Keratinocyte (primary cell): ENCODE results near the gene XRCC3. TPM values are rescaled to one million over a fixed set of nuclear protein-coding genes. Genes with fewer than 3 reads are reported as not detected.

Experiments
- DNase-seq: peaks from one replicate; pipeline ENCODE4 v3.0.0-alpha.2; 2011; ENCODE audit warnings: low read depth, missing footprints, low spot score
- FAIRE-seq: peaks from 2 replicates; lab custom pipeline; 2011; peaks lifted over from hg19 to GRCh38; lab: Jason Lieb, UNC
- H2AFZ ChIP-seq: 2 replicates; pipeline ENCODE4 v1.6.0; 2012; ENCODE audit warnings: low read length, control low read depth, inconsistent platforms; ENCODE audit not compliant: control insufficient read depth
- H3K27ac ChIP-seq: 2 replicates; pipeline ENCODE4 v1.5.1; 2011; ENCODE audit warnings: low read length; ENCODE audit not compliant: control insufficient read depth, insufficient read depth
- H3K27me3 ChIP-seq: 3 replicates; pipeline ENCODE4 v1.6.0; 2011; ENCODE audit warnings: low read length; ENCODE audit not compliant: control insufficient read depth, insufficient read depth; ENCODE audit errors: extremely low read depth
- H3K36me3 ChIP-seq, 2 experiments: 2 replicates in 1 of 2; 3 replicates in 1 of 2; pipeline ENCODE4 v1.5.1; 2011; ENCODE audit warnings: low read length in 2 of 2, mild to moderate bottlenecking in 1 of 2; ENCODE audit not compliant: control insufficient read depth in 2 of 2, insufficient read depth in 2 of 2; ENCODE audit errors: extremely low read depth in 1 of 2
- H3K4me1 ChIP-seq: 3 replicates; pipeline ENCODE4 v1.5.1; 2011; ENCODE audit warnings: low read length; ENCODE audit not compliant: control insufficient read depth, insufficient read depth; ENCODE audit errors: extremely low read depth
- H3K4me2 ChIP-seq: 3 replicates; pipeline ENCODE4 v1.6.0; 2011; ENCODE audit warnings: low read depth, low read length; ENCODE audit not compliant: control insufficient read depth, insufficient read depth; ENCODE audit errors: extremely low read depth
- H3K4me3 ChIP-seq, 3 experiments: fragments of 200-600 bp in 1 of 3; sonication (generic) in 1 of 3; 2 replicates in 2 of 3; 3 replicates in 1 of 3; pipeline ENCODE4 v1.5.1; 2011 to 2016; ENCODE audit warnings: low read length in 3 of 3, mild to moderate bottlenecking in 3 of 3, control low read depth in 2 of 3, inconsistent platforms in 1 of 3, low read depth in 1 of 3, mixed read lengths in 1 of 3, mixed run types in 1 of 3, moderate library complexity in 1 of 3; ENCODE audit not compliant: control insufficient read depth in 2 of 3, insufficient read depth in 2 of 3; ENCODE audit errors: extremely low read depth in 1 of 3
- H3K79me2 ChIP-seq: 2 replicates; pipeline ENCODE4 v1.6.0; 2012; ENCODE audit warnings: low read length; ENCODE audit not compliant: control insufficient read depth, insufficient read depth
- H3K9ac ChIP-seq: 3 replicates; pipeline ENCODE4 v1.6.0; 2011; ENCODE audit warnings: low read length; ENCODE audit not compliant: control insufficient read depth, insufficient read depth; ENCODE audit errors: extremely low read depth
- H3K9me1 ChIP-seq: 3 replicates; pipeline ENCODE4 v1.6.0; 2011; ENCODE audit warnings: low read length; ENCODE audit not compliant: control insufficient read depth, insufficient read depth; ENCODE audit errors: extremely low read depth
- H3K9me3 ChIP-seq: 2 replicates; pipeline ENCODE4 v1.5.1; 2012; ENCODE audit warnings: low read depth, low read length; ENCODE audit not compliant: control insufficient read depth
- H4K20me1 ChIP-seq: 3 replicates; pipeline ENCODE4 v1.6.0; 2011; ENCODE audit warnings: low read length; ENCODE audit not compliant: control insufficient read depth, insufficient read depth; ENCODE audit errors: extremely low read depth
- CTCF ChIP-seq, 3 experiments: IDR thresholded peaks in 1 of 3; conservative IDR thresholded peaks in 1 of 3; optimal IDR thresholded peaks in 1 of 3; 2 replicates in 2 of 3; 3 replicates in 1 of 3; pipeline versions ENCODE3 to v1.5.1; 2011; ENCODE audit warnings: low read length in 3 of 3, mild to moderate bottlenecking in 3 of 3, moderate library complexity in 2 of 3, control low read depth in 1 of 3, inconsistent platforms in 1 of 3; ENCODE audit not compliant: insufficient read depth in 2 of 3; ENCODE audit errors: extremely low read depth in 1 of 3
- EZH2 ChIP-seq: IDR thresholded peaks from one replicate; pipeline ENCODE4 v1.6.1; 2012; ENCODE audit warnings: inconsistent platforms, mild to moderate bottlenecking, low read length, moderate library complexity
- dilution Hi-C: fragments of 300-500 bp; cut with MboI; formaldehyde crosslinking; loops from one replicate; pipeline ENCODE4 v1.7.0; 2020; ENCODE audit warnings: low sequenced_read_pairs; ENCODE audit not compliant: extremely low pct_ligation_motif_present
- polyA plus RNA-seq, 5 experiments: library from polyadenylated mRNA; depleted of rRNA in 3 of 5; stranded (reverse) in 3 of 5; stranded (forward) in 1 of 5; unstranded in 1 of 5; fragments of >200 nt; gene quantifications; 1 replicate in 1 of 5; 2 replicates in 3 of 5; 3 replicates in 1 of 5; pipeline versions ENCODE4 v1.2.1 to v1.2.3, GENCODE V29; 2011 to 2012; ENCODE audit warnings: missing spikeins in 2 of 5, low read depth in 1 of 5, low replicate concordance in 1 of 5

The XRCC3 gene
- polyA plus RNA-seq, 1 donor (not counting 4 experiments of a cell fraction or from before 2014, with no cell fraction given), result 21.0 TPM

DNA sequence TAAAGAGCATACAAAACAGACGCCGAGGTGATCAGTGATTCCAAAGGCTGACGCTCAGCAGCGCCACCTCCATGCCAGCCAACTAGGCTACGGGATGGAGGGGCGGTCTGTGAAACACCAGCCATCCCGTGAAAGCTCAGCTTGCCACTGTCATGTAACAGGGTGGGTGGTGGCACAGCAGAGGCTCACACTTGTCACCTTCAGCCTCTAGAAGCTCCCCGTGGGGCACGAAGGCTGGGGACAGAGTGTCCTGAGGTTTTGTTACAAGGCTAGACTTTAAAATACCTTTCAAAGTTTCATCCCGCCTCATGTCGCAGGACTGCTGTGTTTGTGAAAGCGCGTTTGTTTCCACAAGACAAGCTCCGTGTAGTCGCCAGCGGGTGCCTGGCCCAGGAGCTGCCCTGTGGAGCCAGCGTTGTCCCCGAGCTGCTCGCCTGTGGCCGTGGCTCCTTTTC lies 20.7 kb downstream of the XRCC3 start:
- Histone ChIP-seq H3K9ac (no peak overlapping the region), H3K9me3 (no peaks in the 10 kb centered on the region), H3K27me3 (no peaks in the 10 kb centered on the region), H3K27ac (no peak overlapping the region), H3K4me2 (no peak overlapping the region), H3K36me3 (peaks cover 28 to 38% of the 10 kb centered on the region in 2 experiments), H3K4me3 (no peak overlapping the region), H3K79me2 (peaks cover 16% of the 10 kb centered on the region), H3K9me1 (no peaks in the 10 kb centered on the region), H3K4me1 (peaks cover 29% of the 10 kb centered on the region), H4K20me1 (peaks cover 28% of the 10 kb centered on the region), H2AFZ (no peak overlapping the region)
- no peak for FAIRE-seq
- no peak for DNase-seq
- dilution Hi-C loops, result no loop called here
- TF ChIP-seq CTCF (optimal IDR thresholded peaks at IDR 0.05 in 1 of 3, IDR thresholded peaks at IDR 0.05 in 1 of 3, conservative IDR thresholded peaks at IDR 0.05 in 1 of 3; ENCODE audit: extremely low read depth in 1 of 3, insufficient read depth in 2 of 3, low read length in 3 of 3) (peak in 1 of 3 experiments; percentile 14), EZH2 (no peak)

GRCh38 chr14:103693515-103693914 lies 21.7 kb downstream of the XRCC3 start:
- DNase-seq, result no peak
- H3K4me3 ChIP-seq, result no peak overlapping the region
- H3K4me2 ChIP-seq, result no peak overlapping the region
- H3K79me2 ChIP-seq, result peaks cover 14% of the 10 kb centered on the region
- dilution Hi-C loops, result no loop called here
- TF ChIP-seq CTCF (optimal IDR thresholded peaks at IDR 0.05 in 1 of 3, IDR thresholded peaks at IDR 0.05 in 1 of 3, conservative IDR thresholded peaks at IDR 0.05 in 1 of 3; ENCODE audit: extremely low read depth in 1 of 3, insufficient read depth in 2 of 3, low read length in 3 of 3), result no peak
- no peak for TF ChIP-seq EZH2
- H3K36me3 ChIP-seq, result peaks cover 22 to 37% of the 10 kb centered on the region in 2 experiments
- peaks cover 28% of the 10 kb centered on the region for H4K20me1 ChIP-seq
- no peaks in the 10 kb centered on the region for H3K9me3 ChIP-seq
- no peak for FAIRE-seq
- H3K9me1 ChIP-seq, result no peaks in the 10 kb centered on the region
- peak overlapping the region; percentile 28 for H3K27ac ChIP-seq
- no peaks in the 10 kb centered on the region for H3K27me3 ChIP-seq
- no peak overlapping the region for H3K9ac ChIP-seq
- peaks cover 32% of the 10 kb centered on the region for H3K4me1 ChIP-seq
- no peak overlapping the region for H2AFZ ChIP-seq
